DMS 273 treated with DMSO at 0.1 percent for 48 hours (cell line): ENCODE measurements around the gene TARS3.
"Not testable (repeated sequence)": the region's sequence is repeated elsewhere in the genome, so short reads cannot be mapped to it uniquely, and the experiment has no call there.

Source experiments
- DNase-seq: peaks from one replicate; lab custom pipeline; 2025; lab: John Stamatoyannopoulos, UW

Gene TARS3

GRCh38 chr15:101654171-101654570, 70.1 kb downstream of the TARS3 start:
- no peak for DNase-seq

- DNase-seq = no peak
Observed at GRCh38 chr15:101652786-101653430, 71.4 kb downstream of the TARS3 start.

- DNase-seq = peak; percentile 57
Observed at GRCh38 chr15:101652098-101652785, 72.0 kb downstream of the TARS3 start, which contains the start of gene TM2D3. TM2D3 (minus strand) TSS chr15:101652381; CDS start chr15:101652361, 20 bp downstream.

- no peak for DNase-seq
Observed at GRCh38 chr15:101651554-101652097, 72.6 kb downstream of the TARS3 start.

GRCh38 chr15:101650145-101650544, 74.1 kb downstream of the TARS3 start:
- no peak for DNase-seq

GRCh38 chr15:101648356-101648755, 75.9 kb downstream of the TARS3 start:
- no peak for DNase-seq

GRCh38 chr15:101647251-101647650, 77.0 kb downstream of the TARS3 start:
- no peak for DNase-seq

GRCh38 chr15:101646672-101647071, 77.6 kb downstream of the TARS3 start:
- DNase-seq = no peak

GRCh38 chr15:101642361-101642760, 81.9 kb downstream of the TARS3 start:
- no peak for DNase-seq

GRCh38 chr15:101641894-101642293, 82.4 kb downstream of the TARS3 start:
- DNase-seq = no peak

GRCh38 chr15:101641129-101641764, 83.0 kb downstream of the TARS3 start:
- no peak for DNase-seq

- no peak for DNase-seq
Observed at GRCh38 chr15:101639667-101640066, 84.6 kb downstream of the TARS3 start.

GRCh38 chr15:101637919-101638318, 86.4 kb downstream of the TARS3 start:
- DNase-seq = no peak

- no peak for DNase-seq
Observed at GRCh38 chr15:101637516-101637915, 86.8 kb downstream of the TARS3 start.

GRCh38 chr15:101637038-101637437, 87.2 kb downstream of the TARS3 start:
- DNase-seq = no peak

GRCh38 chr15:101635944-101636727, 88.1 kb downstream of the TARS3 start:
- DNase-seq = no peak

GRCh38 chr15:101633356-101633755, 90.9 kb downstream of the TARS3 start:
- no peak for DNase-seq

- not testable (repeated sequence) for DNase-seq
Observed at GRCh38 chr15:101626729-101627128, 97.5 kb downstream of the TARS3 start.

- DNase-seq = no peak
Observed at GRCh38 chr15:101625980-101626379, 98.3 kb downstream of the TARS3 start.

- DNase-seq = no peak
Observed at GRCh38 chr15:101625184-101625583, 99.1 kb downstream of the TARS3 start.

- no peak for DNase-seq
Observed at GRCh38 chr15:101623367-101624304, 100.6 kb downstream of the TARS3 start.
